T-helper 17 cell (primary cell): Measurements from ENCODE around the gene ABLIM3. TPM values are rescaled to one million over a fixed set of nuclear protein-coding genes. Genes with fewer than 3 reads are reported as not detected.
"Not testable (repeated sequence)": the region's sequence is repeated elsewhere in the genome, so short reads cannot be mapped to it uniquely, and the experiment has no call there.

ENCODE experiments used
- ATAC-seq: fragments of 150-1000 bp; cut with Tn5 transposase; 2 replicates; pipeline ENCODE4 v1.10.0; 2021; ENCODE audit warnings: mild to moderate bottlenecking, moderate library complexity
- DNase-seq, 3 donors: peaks; one replicate each; pipeline versions ENCODE4 v3.0.0 to v3.0.0-alpha.2; 2020 to 2021
- H3K9me3 ChIP-seq: one replicate; pipeline ENCODE4 v1.7.0; 2013; ENCODE audit warnings: low read length, mild to moderate bottlenecking; ENCODE audit not compliant: control insufficient read depth, poor library complexity, severe bottlenecking
- H3K27ac Mint-ChIP-seq: one replicate; pipeline ENCODE4 v1.8.0; 2022; ENCODE audit warnings: mild to moderate bottlenecking, moderate library complexity, mixed read lengths
- H3K27me3 Mint-ChIP-seq: one replicate; pipeline ENCODE4 v1.8.0; 2022; ENCODE audit warnings: mixed read lengths
- H3K36me3 Mint-ChIP-seq: one replicate; pipeline ENCODE4 v1.8.0; 2022; ENCODE audit warnings: low read depth, mixed read lengths
- H3K4me1 Mint-ChIP-seq: one replicate; pipeline ENCODE4 v1.8.0; 2022; ENCODE audit warnings: mild to moderate bottlenecking, mixed read lengths
- H3K4me3 Mint-ChIP-seq: one replicate; pipeline ENCODE4 v1.8.0; 2022; ENCODE audit warnings: mild to moderate bottlenecking, moderate library complexity, mixed read lengths
- total RNA-seq, 4 donors: library from RNA in 2 of 4; stranded (reverse) in 2 of 4; gene quantifications; one replicate each; pipeline ENCODE4 v1.2.3 and lab custom pipeline; 2022 to 2026

ABLIM3 gene
- total RNA-seq, 2 donors from 2014 or later: 0.55 to 18.5 TPM

- peaks cover 70% of the 10 kb centered on the region for H3K27me3 Mint-ChIP-seq
These were observed 131.5 kb downstream of the ABLIM3 start for GRCh38 chr5:149272781-149273180.

GRCh38 chr5:149273237-149273636, 131.9 kb downstream of the ABLIM3 start:
- no peak for ATAC-seq
- no peak overlapping the region for H3K4me3 Mint-ChIP-seq
- peaks cover 70% of the 10 kb centered on the region for H3K27me3 Mint-ChIP-seq
- no peak for DNase-seq
- peaks cover 9% of the 10 kb centered on the region for H3K9me3 ChIP-seq
- peaks cover 3% of the 10 kb centered on the region for H3K36me3 Mint-ChIP-seq
- peaks cover 10% of the 10 kb centered on the region for H3K4me1 Mint-ChIP-seq
- no peak overlapping the region for H3K27ac Mint-ChIP-seq

More at GRCh38 chr5:149272781-149273180, 131.5 kb downstream of the ABLIM3 start:
- not testable (repeated sequence) for H3K36me3 Mint-ChIP-seq, H3K27ac Mint-ChIP-seq, DNase-seq, ATAC-seq, H3K4me3 Mint-ChIP-seq, H3K9me3 ChIP-seq
- peaks cover 10% of the 10 kb centered on the region for H3K4me1 Mint-ChIP-seq

GRCh38 chr5:149273950-149274349, 132.7 kb downstream of the ABLIM3 start:
- Mint-ChIP-seq H3K4me1 (peaks cover 13% of the 10 kb centered on the region), H3K36me3 (peaks cover 3% of the 10 kb centered on the region), H3K27ac (no peak overlapping the region), H3K4me3 (no peak overlapping the region), H3K27me3 (peaks cover 70% of the 10 kb centered on the region)
- H3K9me3 ChIP-seq: peaks cover 3% of the 10 kb centered on the region
- ATAC-seq (no peak), DNase-seq (no peak)

- H3K36me3 Mint-ChIP-seq: peaks cover 3% of the 10 kb centered on the region
- DNase-seq (no peak), ATAC-seq (no peak)
- peaks cover 75% of the 10 kb centered on the region for H3K27me3 Mint-ChIP-seq
- no peaks in the 10 kb centered on the region for H3K9me3 ChIP-seq
- H3K27ac Mint-ChIP-seq: no peak overlapping the region
- no peak overlapping the region for H3K4me3 Mint-ChIP-seq
- H3K4me1 Mint-ChIP-seq: peaks cover 13% of the 10 kb centered on the region
These were observed 133.6 kb downstream of the ABLIM3 start for GRCh38 chr5:149274939-149275338.

- Mint-ChIP-seq H3K27ac (no peak overlapping the region), H3K4me1 (peaks cover 3% of the 10 kb centered on the region), H3K27me3 (peaks cover 74% of the 10 kb centered on the region), H3K4me3 (no peak overlapping the region), H3K36me3 (no peaks in the 10 kb centered on the region)
- ATAC-seq (no peak), DNase-seq (no peak)
- no peaks in the 10 kb centered on the region for H3K9me3 ChIP-seq
These were observed 136.5 kb downstream of the ABLIM3 start for GRCh38 chr5:149277801-149278200.

GRCh38 chr5:149278451-149279210, 137.3 kb downstream of the ABLIM3 start:
- Mint-ChIP-seq H3K27me3 (peaks cover 69% of the 10 kb centered on the region), H3K36me3 (no peaks in the 10 kb centered on the region), H3K4me3 (no peak overlapping the region), H3K4me1 (peaks cover 3% of the 10 kb centered on the region), H3K27ac (no peak overlapping the region)
- no peak for ATAC-seq
- H3K9me3 ChIP-seq: no peaks in the 10 kb centered on the region
- DNase-seq: no peak

- H3K9me3 ChIP-seq: no peaks in the 10 kb centered on the region
- DNase-seq (no peak), ATAC-seq (no peak)
- no peaks in the 10 kb centered on the region for H3K36me3 Mint-ChIP-seq
- peaks cover 5% of the 10 kb centered on the region for H3K4me1 Mint-ChIP-seq
- no peak overlapping the region for H3K4me3 Mint-ChIP-seq
- H3K27me3 Mint-ChIP-seq: peaks cover 69% of the 10 kb centered on the region
- H3K27ac Mint-ChIP-seq: no peak overlapping the region
These were observed 138.4 kb downstream of the ABLIM3 start for GRCh38 chr5:149279661-149280060.

- Mint-ChIP-seq H3K27ac (no peak overlapping the region), H3K27me3 (peaks cover 66% of the 10 kb centered on the region), H3K4me1 (peaks cover 5% of the 10 kb centered on the region), H3K36me3 (no peaks in the 10 kb centered on the region), H3K4me3 (no peak overlapping the region)
- H3K9me3 ChIP-seq: no peaks in the 10 kb centered on the region
- ATAC-seq (no peak), DNase-seq (no peak)
These were observed 138.8 kb downstream of the ABLIM3 start for GRCh38 chr5:149280124-149280523.

GRCh38 chr5:149280802-149281201, 139.5 kb downstream of the ABLIM3 start:
- Mint-ChIP-seq H3K4me3 (no peak overlapping the region), H3K27ac (no peak overlapping the region), H3K36me3 (no peaks in the 10 kb centered on the region), H3K27me3 (peaks cover 63% of the 10 kb centered on the region), H3K4me1 (peaks cover 5% of the 10 kb centered on the region)
- ATAC-seq (no peak), DNase-seq (no peak)
- no peaks in the 10 kb centered on the region for H3K9me3 ChIP-seq

GRCh38 chr5:149282027-149282965, 141.0 kb downstream of the ABLIM3 start:
- Mint-ChIP-seq H3K27ac (no peak overlapping the region), H3K36me3 (no peaks in the 10 kb centered on the region), H3K4me1 (peaks cover 5% of the 10 kb centered on the region), H3K27me3 (peaks cover 52% of the 10 kb centered on the region), H3K4me3 (no peak overlapping the region)
- DNase-seq (no peak), ATAC-seq (no peak)
- H3K9me3 ChIP-seq: no peaks in the 10 kb centered on the region

GRCh38 chr5:149282966-149283332, 141.7 kb downstream of the ABLIM3 start:
- H3K9me3 ChIP-seq: no peaks in the 10 kb centered on the region
- Mint-ChIP-seq H3K36me3 (no peaks in the 10 kb centered on the region), H3K27me3 (peaks cover 45% of the 10 kb centered on the region), H3K4me3 (no peak overlapping the region), H3K4me1 (peaks cover 5% of the 10 kb centered on the region), H3K27ac (no peak overlapping the region)
- DNase-seq (no peak), ATAC-seq (no peak)

GRCh38 chr5:149283626-149284480, 142.6 kb downstream of the ABLIM3 start:
- no peaks in the 10 kb centered on the region for H3K36me3 Mint-ChIP-seq
- H3K27ac Mint-ChIP-seq: no peak overlapping the region
- no peak overlapping the region for H3K4me3 Mint-ChIP-seq
- no peaks in the 10 kb centered on the region for H3K9me3 ChIP-seq
- peaks cover 4% of the 10 kb centered on the region for H3K4me1 Mint-ChIP-seq
- ATAC-seq: no peak
- no peak for DNase-seq
- H3K27me3 Mint-ChIP-seq: peaks cover 45% of the 10 kb centered on the region

- no peak overlapping the region for H3K4me3 Mint-ChIP-seq
- H3K9me3 ChIP-seq: no peaks in the 10 kb centered on the region
- peaks cover 3% of the 10 kb centered on the region for H3K4me1 Mint-ChIP-seq
- H3K36me3 Mint-ChIP-seq: no peaks in the 10 kb centered on the region
- no peak overlapping the region for H3K27ac Mint-ChIP-seq
- no peak for ATAC-seq
- H3K27me3 Mint-ChIP-seq: peaks cover 52% of the 10 kb centered on the region
- DNase-seq: no peak
These were observed 143.2 kb downstream of the ABLIM3 start for GRCh38 chr5:149284501-149284900.
